GM23248 (cell line): ENCODE results near the gene TCAF1.

Experiments used
- EZH2 ChIP-seq: fragments of 200-600 bp; sonication (generic); IDR thresholded peaks from 2 replicates; pipeline ENCODE4 v1.6.1; 2018; ENCODE audit warnings: antibody characterized with exemption, mild to moderate bottlenecking; ENCODE audit not compliant: insufficient read depth, poor library complexity, severe bottlenecking
- EZH2phosphoT487 ChIP-seq: fragments of 200-600 bp; sonication (generic); IDR thresholded peaks from 2 replicates; pipeline ENCODE4 v1.6.1; 2018; ENCODE audit warnings: antibody characterized with exemption, moderate library complexity, mild to moderate bottlenecking, low read depth; ENCODE audit not compliant: insufficient read depth

DNA sequence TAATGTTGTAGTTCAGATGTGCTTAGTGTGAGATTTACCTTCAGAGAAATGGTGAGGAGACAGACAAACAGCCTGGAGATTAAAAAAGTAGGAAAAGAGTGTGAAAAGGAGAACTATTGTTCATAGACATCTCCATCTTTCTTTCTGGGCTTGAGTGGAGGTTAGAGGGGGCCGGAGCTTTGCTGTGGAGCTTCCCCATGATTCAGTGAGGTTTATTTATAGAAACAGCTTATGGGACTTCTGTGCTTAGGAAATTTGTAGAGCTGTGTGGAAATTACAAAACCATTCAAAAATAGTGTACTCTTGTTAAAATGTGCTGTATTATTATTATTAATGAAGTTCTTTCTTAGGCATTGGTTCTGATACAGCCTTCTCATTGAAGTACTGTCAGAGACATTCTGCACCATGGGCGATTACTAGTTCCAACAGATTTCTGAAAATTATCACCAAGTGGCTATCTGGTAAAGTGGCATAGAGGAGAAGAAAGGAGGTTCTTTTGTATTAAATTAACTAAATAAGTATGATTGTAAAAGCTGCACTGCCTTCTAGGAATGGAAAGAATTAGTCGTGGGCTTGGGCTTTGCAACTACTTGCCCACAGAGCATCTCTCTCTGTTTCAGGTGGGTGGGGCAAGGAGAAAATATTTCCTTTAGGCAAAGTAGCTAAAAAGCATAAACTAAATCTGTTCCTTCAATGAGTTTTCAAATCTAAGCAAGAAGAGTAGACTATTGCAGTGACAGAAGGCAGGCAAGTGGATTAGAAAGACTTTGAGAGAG, 8.7 kb upstream of the TCAF1 start:
- no peak for TF ChIP-seq EZH2
- no peak for TF ChIP-seq EZH2phosphoT487
